ENCODE data around the gene SH3BGRL2.

The SH3BGRL2 gene

GRCh38 chr6:79626811-79627210, 4.3 kb upstream of the SH3BGRL2 start:
- DNase-seq (ENCODE audit: insufficient read length, low spot score) (no peak), FAIRE-seq (no peak)
- TF ChIP-seq CTCF (IDR thresholded peaks at IDR 0.05; ENCODE audit: insufficient read depth, missing control alignments) = no peak

- FAIRE-seq (no peak), DNase-seq (ENCODE audit: insufficient read length, low spot score) (no peak)
- TF ChIP-seq CTCF (IDR thresholded peaks at IDR 0.05; ENCODE audit: insufficient read depth, missing control alignments) = no peak
These were observed 3.7 kb upstream of the SH3BGRL2 start for GRCh38 chr6:79627422-79627821.

GRCh38 chr6:79628466-79629288, 2.5 kb upstream of the SH3BGRL2 start:
- no peak for TF ChIP-seq CTCF (IDR thresholded peaks at IDR 0.05; ENCODE audit: insufficient read depth, missing control alignments)
- DNase-seq (ENCODE audit: insufficient read length, low spot score) = no peak
- no peak for FAIRE-seq

- DNase-seq (ENCODE audit: insufficient read length, low spot score) = no peak
- no peak for FAIRE-seq
These were observed 698 bp upstream of the SH3BGRL2 start for GRCh38 chr6:79630380-79630882.

GRCh38 chr6:79631693-79632172, 604 bp downstream of the SH3BGRL2 start:
- FAIRE-seq (no peak), DNase-seq (ENCODE audit: insufficient read length, low spot score) (no peak)

More at GRCh38 chr6:79630380-79630882, 698 bp upstream of the SH3BGRL2 start:
- no peak for TF ChIP-seq CTCF (IDR thresholded peaks at IDR 0.05; ENCODE audit: insufficient read depth, missing control alignments)

GRCh38 chr6:79632580-79632979, 1.5 kb downstream of the SH3BGRL2 start:
- no peak for DNase-seq (ENCODE audit: insufficient read length, low spot score)
- FAIRE-seq = no peak
- TF ChIP-seq CTCF (IDR thresholded peaks at IDR 0.05; ENCODE audit: insufficient read depth, missing control alignments) = no peak

More at GRCh38 chr6:79631693-79632172, 604 bp downstream of the SH3BGRL2 start:
- no peak for TF ChIP-seq CTCF (IDR thresholded peaks at IDR 0.05; ENCODE audit: insufficient read depth, missing control alignments)
